ENCODE measurements around the gene IFNL2.
"Not testable (repeated sequence)": the region's sequence is repeated elsewhere in the genome, so short reads cannot be mapped to it uniquely, and the experiment has no call there.

Gene IFNL2

DNA sequence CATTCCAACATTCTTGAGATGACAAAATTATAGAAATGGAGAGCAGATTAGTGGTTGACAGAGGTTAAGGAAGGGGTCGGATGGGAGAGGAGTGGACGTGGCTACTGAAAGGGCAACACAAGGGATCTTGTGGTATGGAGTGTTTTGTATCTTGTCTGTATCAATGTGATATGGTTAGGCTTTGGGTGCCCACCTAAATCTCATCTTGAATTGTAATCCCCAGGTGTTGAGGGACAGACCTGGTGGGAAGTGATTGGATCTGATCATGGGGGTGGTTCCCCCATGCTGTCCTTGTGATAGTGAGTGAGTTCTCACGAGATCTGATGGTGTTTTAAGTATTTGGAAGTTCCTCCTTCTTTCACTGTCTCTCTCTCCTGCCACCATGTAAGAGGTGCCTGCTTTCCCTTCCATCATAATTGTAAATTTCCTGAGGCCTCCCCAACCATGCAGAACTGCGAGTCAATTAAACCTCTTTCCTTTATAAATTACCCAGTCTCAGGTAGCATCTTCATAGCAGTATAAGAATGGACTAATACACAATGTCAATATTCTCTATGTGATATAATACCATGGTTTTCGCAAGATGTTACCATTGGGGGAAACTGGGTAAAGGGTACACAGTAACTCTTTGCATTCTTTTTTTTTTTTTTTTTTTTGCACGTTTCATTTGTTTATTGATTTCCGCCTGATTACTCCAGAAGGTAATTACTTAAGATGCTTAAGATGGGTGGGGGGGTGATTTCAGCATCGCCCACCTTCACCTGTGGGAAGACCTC lies 14.6 kb upstream of the IFNL2 start:
- DNase-seq: no peak

DNA sequence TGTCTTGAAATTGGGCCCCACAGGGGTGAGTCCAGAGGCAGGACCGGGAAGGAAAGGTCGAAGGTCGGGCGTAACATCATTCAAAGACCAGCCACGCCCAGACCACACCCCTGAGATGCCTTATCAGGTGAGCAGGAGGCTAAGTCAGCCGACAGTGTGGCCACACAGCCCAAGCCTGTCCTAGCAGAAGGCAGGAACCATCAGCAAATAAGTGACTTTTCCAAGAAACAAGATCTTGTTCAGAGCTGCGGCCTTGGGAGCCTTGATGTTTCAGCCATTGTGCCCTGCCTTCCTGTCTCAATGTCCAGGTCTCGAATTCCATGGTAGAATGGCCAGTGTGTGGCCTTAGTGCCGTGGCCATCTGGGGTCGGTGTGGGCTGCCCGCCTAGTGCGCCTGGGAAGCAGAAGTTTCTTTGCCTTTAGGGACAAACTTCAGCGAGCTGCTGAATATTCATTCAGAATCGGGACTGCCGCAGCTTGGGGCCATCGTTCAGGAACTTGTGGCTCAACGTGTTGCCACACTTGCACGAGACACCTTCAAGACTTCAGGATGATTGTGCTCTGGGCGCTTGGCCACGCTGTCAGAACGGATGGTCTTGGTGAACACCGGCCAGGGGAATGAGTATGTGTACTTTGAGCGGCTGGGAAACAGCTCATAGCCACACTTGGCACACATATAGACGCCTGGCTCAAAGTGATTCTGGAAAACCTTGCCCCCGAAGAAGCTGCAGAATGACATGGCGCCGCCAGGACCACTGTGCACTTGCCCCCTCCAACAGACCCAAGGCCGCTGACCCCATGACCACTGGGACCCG lies 13.5 kb upstream of the IFNL2 start:
- no peak for DNase-seq

DNA sequence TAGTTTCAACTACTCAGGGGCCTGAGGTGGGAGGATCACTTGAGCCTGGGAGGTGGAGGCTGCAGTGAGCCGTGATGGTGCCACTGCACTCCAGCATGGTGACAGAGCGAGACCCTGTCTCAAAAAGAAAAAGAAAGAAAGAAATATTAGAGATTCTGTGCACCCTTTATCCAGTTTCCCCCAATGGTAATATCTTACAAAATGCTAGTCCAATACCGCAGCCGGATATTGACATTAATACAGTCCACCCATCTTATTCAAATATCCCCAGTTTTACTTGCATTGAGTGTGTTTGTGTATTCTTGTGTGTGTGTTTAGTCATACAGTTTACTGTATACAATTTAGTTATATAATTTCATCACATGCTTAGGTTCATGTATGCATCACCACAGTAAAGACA lies 11.0 kb upstream of the IFNL2 start:
- no peak for DNase-seq

DNA sequence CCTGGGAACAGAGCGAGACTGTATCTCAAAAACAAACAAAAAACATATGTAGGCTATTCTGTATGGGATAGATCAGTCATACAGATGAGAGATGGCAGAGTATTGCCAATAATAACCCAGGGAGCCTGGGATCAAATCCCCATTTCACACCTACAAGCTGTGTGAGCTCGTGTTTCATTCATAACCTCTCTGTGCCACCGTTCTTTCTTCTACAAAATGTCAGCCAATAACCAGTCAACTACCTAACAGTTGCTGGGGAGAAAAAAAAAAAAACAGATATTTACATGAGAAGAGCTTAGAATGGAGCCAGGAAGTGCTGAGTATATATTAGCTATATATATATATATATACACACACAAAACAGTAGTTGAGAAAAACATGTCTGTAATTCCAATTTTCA lies 6.5 kb upstream of the IFNL2 start:
- no peak for DNase-seq

DNA sequence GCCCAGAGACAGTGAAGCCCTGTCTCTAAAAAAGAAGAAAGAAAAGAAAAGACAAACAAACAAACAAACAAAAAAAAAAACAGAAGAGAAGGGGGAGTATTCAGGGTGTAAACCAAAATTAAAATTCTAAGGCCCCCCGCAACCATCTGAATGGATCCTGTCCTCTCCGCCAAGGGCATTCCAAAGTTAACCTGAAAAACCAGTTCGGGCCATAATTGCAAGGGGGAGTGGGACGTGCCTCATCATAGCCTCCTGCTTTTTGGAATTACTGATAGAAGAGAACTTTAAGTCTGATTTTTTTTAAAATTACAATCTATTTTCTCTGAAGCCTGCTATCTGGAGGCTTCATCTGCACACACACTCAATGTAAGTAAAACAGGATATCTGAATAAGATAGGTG lies 5.7 kb upstream of the IFNL2 start:
- no peak for DNase-seq

DNA sequence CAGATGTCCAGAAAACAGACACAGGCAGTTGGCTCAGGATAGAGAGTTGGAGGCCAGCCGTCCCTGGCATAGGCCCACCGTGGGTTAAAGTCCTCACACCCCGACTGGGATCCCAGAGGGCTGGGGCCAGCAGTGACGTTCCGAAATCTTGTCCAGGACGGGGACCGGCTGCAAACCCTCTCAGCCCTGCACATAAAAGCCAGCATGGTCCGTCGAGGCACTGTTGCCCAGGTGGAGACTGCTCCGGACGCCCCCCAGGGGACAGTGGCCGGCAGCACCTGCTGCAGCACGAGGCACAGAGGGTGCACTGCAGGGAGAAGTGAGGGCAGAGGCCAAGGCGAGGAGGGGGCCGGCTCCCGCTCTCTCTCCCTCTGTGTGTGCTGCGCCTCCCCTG lies 4.3 kb upstream of the IFNL2 start:
- DNase-seq: no peak

DNA sequence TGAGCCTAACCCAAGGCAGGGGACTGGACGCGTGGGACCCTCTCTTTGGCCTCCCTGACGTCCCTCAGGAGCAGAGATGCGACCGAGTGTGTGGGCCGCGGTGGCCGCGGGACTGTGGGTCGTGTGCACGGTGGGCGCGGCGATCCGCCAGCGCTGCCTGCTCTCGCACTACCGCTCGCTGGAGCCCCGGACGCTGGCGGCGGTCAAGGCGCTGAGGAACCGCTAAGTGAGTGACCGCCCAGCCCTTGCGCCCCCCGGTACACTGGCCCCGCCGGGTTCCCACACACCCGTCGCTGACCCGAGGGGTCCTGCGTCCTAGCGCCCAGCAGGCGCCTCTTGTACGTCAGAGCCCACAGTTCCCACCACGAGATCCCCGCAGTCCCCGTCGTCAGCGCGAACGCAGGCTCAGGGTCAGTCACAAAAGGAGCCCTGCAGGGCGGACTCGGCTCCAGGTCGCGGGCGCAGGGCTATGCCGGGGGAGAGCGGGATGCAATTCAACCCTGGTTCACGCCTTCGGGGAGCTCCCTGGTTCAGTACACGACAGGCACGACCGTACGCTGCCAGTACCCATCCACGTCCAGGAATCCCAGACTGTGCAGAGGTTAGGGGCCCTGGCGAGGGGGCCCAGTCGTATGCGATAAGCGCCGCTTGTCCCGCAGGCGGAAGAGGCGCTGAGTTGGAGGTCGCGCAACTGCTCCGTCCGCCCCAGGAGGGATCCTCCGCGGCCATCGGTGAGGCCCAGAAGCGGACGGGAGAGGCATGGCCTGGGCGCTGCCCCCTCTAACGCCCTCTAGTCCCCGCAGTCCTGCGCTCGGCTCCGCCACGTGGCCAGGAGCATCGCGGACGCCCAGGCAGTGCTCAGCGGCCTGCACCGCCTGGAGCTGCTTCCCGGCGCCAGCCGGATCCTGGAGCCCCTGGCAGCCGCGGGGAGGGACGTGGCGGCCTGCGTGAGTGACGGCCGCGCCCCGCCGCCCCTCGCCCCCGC lies 3.6 kb upstream of the IFNL2 start:
- DNase-seq: no peak

DNA sequence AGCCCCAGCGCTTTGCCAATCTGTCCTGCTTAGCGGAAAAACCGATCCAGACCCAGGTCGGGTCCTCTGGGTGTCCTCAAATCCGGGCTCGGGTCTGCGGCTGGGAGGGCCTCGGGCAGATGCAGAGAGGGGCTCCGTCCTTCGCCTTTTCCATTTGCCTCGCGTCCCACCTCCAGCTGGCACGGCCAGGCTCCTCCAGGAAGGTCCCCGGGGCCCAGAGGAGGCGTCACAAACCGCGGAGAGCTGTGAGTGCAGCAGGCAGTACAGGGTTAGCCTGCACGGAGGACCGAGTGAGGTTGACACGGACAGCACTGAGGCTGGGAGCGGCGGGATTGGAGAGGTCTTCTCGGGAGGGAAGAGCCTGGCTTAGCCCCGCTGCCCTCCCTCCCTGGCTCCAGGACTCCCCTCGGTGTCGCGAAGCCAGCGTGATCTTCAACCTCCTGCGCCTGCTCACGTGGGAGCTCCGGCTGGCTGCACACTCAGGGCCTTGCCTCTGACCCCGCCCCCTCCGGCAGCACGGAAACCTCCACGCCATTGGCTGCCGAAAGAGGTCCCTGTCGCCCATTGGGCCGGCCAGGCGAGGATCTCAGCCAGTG lies 2.8 kb upstream of the IFNL2 start:
- DNase-seq: no peak

DNA sequence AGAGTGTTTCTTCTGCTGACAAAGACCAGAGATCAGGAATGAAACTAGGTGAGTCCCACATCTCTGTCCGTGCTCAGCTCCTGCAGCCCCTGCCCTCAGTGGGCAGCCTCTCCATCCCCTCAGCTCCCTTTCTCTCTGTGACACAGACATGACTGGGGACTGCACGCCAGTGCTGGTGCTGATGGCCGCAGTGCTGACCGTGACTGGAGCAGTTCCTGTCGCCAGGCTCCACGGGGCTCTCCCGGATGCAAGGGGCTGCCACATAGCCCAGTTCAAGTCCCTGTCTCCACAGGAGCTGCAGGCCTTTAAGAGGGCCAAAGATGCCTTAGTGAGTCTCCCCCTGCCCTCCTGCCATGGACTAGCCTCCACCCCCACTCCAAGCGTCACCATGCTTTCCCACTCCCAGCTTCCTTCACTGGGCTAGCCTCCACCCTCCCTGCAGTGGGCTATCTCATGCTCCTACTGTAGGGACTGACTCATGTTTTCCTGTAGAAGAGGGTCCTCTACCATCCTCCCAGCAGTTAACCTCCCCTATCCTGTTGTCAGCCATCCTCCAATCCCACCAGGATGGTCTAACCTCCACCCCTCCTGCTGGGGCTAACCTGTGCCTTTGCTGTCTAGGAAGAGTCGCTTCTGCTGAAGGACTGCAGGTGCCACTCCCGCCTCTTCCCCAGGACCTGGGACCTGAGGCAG lies 481 bp downstream of the IFNL2 start:
- DNase-seq: not testable (repeated sequence)

DNA sequence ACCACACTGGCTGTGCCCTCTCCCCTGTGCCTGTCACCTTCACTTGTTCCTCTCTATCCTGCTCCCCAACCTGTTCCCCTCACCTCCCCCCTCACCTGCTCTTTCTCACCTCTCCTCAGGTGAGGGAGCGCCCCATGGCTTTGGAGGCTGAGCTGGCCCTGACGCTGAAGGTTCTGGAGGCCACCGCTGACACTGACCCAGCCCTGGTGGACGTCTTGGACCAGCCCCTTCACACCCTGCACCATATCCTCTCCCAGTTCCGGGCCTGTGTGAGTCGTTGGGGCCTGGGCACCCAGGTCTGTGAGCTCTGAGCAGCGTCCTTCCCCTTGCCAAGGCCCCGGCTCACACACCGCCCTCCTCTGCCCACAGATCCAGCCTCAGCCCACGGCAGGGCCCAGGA lies 1.2 kb downstream of the IFNL2 start:
- not testable (repeated sequence) for DNase-seq

DNA sequence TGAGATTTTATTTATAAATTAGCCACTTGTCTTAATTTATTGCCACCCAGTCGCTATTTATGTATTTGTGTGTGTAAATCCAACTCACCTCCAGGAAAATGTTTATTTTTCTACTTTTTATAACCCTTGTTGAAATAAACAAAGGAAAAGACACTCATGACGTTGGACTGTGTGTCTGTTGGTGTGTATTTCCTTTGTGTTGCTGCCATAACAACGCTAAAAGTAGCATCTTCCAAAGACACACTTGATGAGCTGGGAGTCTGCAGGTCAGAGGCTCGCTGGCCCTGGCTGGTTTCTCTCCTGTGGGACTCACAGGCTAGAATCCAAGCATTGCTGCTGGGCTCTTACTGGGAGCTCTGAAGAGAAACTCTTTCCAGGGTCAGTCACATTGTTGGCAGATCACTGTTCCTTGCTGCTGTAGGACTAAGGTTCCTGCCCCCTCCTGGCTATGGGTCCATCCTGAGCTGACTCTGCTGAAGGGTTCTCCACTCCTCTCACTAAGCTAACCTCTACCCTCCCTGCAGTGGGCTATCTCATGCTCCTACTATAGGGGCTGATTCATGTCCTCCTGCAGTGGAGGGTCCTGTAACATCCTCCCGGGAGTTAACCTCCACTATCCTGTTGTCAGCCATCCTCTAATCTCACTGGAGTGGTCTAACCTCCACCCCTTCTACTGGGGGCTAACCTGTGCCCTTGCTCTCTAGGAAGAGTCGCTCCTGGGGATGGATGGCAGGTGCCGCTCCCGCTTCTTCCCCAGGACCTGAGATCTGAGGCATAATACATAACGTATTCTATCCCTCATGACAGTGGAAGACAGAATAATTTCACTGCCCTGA lies 2.1 kb downstream of the IFNL2 start:
- DNase-seq: no peak

DNA sequence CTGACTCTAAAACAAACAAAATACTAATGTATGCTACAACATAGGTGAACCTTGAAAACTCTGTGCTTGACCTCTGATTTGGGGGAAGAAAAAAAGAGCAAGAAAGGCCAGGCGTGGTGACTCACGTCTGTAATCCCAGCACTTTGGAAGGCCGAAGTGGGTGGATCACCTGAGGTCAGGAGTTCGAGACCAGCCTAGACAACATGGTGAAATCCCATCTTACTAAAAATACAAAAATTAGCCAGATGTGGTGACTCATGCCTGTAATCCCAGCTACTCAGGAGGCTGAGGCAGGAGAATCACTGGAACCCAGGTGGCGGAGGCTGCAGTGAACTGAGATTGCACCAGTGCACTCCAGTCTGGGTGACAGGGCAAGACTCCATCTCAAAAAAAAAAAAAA lies 5.7 kb downstream of the IFNL2 start:
- DNase-seq: not testable (repeated sequence)

DNA sequence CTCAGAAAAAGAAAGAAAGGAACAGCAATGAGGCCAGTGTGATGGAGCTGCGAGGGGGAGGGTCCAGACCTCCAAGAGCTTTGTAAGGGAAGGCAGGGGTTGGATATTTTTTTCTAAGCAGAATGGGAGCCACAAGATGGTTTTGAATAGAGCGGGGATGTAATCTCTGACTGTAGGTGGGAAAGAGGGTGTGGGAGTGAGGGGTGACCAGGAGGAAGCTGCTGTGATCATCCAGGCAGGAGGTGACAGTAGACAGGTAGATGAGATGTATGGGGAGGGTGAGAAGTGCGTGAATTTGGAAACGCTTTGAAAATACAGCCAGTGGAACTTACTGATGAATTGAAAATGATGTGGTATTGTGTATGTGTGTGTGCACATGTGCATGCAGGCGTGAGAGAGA lies 7.4 kb downstream of the IFNL2 start:
- DNase-seq: no peak

DNA sequence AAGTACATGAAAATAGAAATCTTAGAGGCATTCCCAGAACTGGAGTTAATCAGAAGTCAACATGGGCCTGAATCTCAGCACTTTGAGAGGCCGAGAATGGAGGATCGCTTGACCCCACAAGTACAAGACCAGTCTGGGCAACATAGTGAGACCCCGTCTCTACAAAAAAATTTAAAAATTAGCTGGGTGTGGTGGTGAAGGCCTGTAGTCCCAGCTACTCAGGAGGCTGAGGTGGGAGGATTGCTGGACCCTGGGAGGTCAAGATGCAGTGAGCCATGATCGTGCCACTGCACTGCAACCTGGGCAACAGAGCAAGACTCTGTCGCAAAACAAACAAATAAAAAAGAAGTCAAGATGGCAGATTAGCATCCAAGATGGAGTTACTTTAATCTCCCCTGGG lies 8.5 kb downstream of the IFNL2 start:
- no peak for DNase-seq

DNA sequence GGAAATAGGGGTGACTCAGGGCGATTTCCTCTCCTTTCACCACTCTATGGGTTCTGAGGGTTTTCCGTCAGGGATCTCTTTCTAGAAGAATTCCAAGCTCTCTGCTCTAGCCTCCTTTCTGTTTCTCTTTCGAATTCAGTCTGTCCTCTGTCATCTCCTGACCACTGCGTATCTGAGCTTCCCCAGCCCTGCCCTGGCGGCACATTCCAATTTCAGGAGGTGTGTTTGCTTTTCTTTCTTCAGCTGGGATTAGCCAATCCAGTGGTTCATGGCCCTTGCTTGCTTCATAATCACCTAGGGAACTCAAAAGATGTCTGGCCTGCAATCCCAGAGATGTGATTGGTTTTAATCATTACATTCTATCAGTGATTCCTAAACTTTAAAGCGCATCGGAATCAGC lies 9.4 kb downstream of the IFNL2 start:
- no peak for DNase-seq

DNA sequence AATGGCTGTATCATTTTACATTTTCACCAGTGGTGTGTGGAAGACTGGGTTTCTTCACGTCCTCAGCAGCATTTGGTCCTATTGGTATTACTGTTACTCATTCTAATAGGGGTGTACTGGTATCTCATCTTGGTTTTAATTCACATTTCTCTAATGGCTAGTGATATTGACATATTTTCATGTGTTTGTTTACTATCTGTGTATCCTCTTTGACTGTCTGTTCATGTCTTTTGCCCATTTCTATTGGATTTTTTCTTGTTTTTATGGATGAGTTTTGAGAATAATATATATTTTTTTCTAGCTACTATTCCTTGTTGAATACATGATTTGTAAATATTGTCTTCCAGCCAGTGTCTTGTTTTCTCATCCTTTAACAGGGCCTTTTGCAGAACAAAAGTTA lies 13.8 kb downstream of the IFNL2 start:
- DNase-seq: no peak

DNA sequence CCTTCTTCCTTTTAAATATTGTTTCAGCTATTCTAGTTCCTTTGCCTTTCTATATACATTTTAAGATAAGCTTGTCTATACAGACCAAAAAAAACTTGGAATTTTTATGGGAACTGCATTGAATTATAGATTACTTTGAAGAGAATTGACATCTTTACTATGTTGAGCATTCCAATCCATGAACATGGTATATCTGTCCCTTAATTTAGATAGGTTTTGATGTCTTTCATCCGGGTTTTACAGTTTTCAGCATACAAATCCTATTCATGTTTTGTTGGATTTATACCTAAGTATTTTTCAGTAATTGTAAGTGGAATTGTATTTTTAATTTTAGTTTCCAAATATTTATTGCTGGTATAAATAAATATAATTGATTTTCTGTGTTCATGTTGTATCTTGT lies 15.8 kb downstream of the IFNL2 start:
- no peak for DNase-seq

DNA sequence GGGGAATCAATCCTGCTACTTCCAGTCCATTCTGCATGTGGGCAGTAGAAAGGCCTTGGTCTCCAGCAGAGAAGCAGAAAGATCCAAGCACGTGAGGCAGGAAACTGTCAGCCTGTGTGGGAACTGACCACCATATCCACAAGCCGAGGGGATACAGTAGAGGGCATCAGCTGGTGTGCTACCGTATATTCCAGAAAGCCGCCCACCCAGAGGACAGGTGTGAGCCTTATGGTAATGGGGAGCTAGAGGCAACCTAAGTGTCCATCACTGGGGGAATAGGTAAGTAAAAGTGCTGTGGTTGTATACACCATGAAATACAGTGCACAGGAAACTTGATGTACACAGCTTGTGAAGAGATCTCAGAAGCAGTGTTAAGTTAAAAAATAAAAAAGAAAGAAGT lies 25.2 kb downstream of the IFNL2 start:
- no peak for DNase-seq

DNA sequence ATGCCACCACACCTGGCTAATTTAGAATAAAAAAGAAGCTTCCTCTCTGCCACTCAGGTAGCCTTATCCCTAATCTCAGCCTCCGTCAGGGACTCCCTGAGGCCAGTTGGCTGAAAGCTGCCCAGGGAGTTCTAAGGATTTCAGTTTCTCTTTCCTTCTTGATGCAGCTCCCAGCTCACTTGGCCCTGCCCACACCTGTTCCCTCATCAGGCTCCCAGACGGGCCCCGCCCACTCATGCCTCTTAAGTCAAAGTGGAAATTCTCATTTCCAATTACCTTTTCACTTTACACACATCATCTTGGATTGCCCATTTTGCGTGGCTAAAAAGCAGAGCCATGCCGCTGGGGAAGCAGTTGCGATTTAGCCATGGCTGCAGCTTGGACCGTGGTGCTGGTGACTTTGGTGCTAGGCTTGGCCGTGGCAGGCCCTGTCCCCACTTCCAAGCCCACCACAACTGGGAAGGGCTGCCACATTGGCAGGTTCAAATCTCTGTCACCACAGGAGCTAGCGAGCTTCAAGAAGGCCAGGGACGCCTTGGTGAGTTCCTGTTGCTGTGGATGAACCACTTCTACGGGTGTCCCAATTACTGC lies 28.0 kb downstream of the IFNL2 start, which contains the start of gene IFNL1:
TSS of gene IFNL1 (plus strand) at position 353 of the 591 bp plus-strand sequence. CDS start at position 368, 15 bp downstream.
- DNase-seq: no peak

DNA sequence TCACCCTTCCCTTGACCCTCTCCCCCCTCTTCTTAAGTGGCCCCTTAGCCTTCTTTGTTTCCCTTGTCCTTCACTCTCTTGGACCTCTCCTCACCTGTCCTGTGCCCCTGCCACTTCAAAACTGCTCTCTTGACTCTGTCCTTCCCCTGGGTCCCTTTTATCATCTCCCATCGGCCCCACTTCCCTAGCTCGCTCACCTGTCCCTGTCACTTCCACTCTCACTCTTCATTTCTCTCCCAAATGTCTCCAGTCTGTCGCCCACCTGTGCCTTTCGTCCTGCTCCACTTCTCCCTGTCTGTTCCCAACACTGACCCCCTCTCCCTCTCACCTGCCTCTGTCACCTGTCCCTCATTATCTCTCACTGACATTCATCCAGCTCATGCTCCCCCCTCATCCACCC lies 28.7 kb downstream of the IFNL2 start:
- DNase-seq: no peak
